GM19438 (cell line): ENCODE data around the gene ASPA.
"Not testable (repeated sequence)": the region's sequence is repeated elsewhere in the genome, so short reads cannot be mapped to it uniquely, and the experiment has no call there.

Experiments used
- ATAC-seq: cut with Tn5 transposase; IDR thresholded peaks from one replicate; pipeline ENCODE4 v1.9.1; 2021; ENCODE audit warnings: low read depth; ENCODE audit not compliant: unreplicated experiment

The ASPA gene

GRCh38 chr17:3475812-3476610 is at the start of gene ASPA:
TSS of gene ASPA (plus strand) at chr17:3475997. CDS start at chr17:3476160, 163 bp downstream.
- ATAC-seq: no peak

- not testable (repeated sequence) for ATAC-seq
Observed at GRCh38 chr17:3433215-3433614, 42.6 kb upstream of the ASPA start.

GRCh38 chr17:3433741-3434140 is 42.1 kb upstream of the ASPA start, which contains the start of gene OR1E2:
TSS of gene OR1E2 (minus strand) at chr17:3433841. CDS start at chr17:3433841, 0 bp downstream.
- ATAC-seq: no peak

- no peak for ATAC-seq
Observed at GRCh38 chr17:3438368-3438767, 37.4 kb upstream of the ASPA start.

- ATAC-seq: no peak
Observed at GRCh38 chr17:3440451-3440850, 35.3 kb upstream of the ASPA start.

DNA sequence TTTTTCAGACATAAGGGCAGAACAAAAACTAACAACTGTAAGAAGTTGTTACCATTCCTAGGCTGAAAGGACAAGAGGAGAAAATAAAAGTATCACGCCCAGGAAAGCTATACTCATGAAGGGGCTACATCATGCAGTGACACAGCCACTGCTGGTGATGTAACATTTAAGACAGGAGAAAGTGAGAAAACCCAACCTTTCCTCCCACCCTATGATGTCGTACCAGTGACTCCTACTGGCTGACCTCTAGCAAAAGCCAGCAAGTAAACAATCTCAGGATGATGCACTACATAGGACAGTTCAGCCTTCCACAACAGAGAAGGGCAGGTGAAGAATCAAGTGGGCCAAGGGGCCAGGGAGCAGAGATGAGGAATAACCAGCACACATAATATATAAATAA is 28.2 kb upstream of the ASPA start:
- no peak for ATAC-seq

DNA sequence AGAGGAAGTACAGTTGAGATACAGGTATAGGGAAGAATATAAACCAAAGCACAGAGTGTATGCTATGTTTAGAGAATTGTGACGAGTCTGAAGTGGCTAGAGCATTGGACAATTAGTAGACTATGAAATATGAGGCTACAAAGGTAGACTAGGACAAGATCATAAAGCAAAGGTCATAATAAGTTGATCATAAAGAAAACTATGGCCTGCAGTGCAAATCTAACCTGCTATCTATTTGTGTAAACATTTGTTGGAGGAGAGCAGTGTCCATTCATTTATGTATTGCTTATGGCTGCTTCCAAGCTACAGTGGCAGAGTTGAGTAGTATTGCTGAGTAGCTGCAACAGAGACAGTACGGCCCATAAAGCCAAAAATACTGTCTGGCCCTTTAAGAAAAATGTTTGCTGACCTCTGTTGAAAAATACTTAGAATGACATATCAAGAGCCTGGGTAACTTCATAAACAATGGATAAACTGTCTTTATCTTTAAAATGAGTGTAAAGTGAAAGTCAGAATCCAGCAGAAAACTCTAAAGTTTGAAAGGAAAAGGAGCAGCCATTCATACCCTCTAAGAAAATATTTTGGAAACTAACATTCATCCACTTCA is 27.6 kb upstream of the ASPA start:
- no peak for ATAC-seq

DNA sequence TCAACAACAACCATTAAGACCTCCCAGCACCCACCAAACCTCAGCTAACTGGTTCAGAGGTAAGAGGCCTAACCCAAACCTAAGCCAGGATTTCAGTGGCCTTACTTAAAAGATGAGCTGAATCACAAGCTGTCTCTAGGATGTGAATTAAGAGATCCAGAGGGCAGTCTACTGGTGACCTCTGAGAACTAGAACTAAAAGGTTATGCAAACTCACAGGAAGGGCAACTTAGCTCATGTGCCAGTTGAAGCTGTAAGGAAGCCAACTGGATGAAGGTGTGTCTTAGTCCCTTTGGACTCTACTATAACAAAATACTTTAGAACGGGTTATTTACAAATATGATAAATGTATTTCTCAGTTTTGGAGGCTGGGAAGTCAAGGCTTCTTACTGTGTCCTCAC is 9.4 kb upstream of the ASPA start:
- not testable (repeated sequence) for ATAC-seq

- no peak for ATAC-seq
Observed at GRCh38 chr17:3469529-3469928, 6.3 kb upstream of the ASPA start.

DNA sequence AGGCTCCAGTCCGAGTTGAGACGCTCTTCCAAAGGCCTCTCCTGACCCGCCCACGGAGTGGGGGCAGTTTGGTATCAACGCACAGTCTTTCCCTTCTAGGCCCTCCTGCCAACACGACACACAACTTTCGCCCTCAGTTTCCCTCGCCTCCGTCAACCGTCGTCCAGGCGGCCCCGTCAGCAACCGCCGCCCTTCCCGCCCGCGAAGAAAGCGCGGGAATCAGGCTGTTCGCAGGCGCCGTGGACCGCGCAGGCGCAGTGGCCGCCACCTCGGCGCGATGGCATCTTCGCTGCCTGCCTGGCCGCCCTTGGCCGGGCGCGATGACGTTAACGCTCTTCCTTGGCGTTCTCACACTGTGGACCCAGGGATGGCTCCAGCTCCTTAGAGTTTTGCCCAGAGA is 4.2 kb upstream of the ASPA start, which contains the start of gene SPATA22:
TSS of gene SPATA22 (minus strand) at position 221 of the 400 bp plus-strand sequence. CDS start 2,494 bp downstream, outside the sequence.
- no peak for ATAC-seq

DNA sequence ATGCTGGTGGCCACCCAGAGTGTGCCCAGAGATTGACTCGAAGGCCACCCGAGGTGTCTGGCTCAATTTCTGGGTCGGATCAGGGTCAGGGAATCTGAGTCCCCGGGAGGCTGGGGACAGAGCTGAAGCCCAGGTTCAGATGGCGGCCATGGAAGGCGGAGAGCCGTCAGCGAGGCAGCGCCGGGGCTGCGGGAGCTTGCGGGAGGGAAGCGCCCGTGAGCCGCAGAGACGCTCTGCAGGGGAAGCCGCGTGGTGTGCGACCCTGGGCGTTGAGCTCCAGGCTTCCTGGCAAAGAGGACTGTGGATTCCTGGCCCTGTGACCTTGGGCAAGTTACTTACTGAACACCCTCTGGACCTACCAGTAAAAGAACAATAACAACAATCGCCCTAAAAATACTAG is 3.7 kb upstream of the ASPA start:
- no peak for ATAC-seq

- no peak for ATAC-seq
Observed at GRCh38 chr17:3474212-3474611, 1.6 kb upstream of the ASPA start.

DNA sequence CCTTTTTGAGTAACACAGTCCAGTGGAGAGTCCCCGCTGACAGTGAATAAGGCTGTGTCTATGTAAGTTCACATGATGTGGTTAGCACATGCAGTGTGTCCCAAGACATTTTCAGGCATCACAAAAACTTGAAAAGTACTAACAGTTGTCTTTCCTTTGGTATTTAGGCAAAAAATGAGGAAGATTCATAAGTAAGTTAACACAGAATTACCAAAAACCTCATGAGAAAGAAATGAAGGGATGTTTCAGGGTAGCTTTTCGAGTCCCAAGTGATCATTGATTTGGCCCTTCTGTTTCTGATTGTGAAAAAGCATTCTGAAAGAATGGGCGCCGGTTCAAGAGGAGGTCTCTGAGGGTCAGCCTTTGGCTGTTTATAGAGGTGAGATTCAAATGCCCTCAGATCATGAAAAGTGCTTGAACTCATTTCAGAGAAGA is 529 bp upstream of the ASPA start:
- ATAC-seq: no peak

DNA sequence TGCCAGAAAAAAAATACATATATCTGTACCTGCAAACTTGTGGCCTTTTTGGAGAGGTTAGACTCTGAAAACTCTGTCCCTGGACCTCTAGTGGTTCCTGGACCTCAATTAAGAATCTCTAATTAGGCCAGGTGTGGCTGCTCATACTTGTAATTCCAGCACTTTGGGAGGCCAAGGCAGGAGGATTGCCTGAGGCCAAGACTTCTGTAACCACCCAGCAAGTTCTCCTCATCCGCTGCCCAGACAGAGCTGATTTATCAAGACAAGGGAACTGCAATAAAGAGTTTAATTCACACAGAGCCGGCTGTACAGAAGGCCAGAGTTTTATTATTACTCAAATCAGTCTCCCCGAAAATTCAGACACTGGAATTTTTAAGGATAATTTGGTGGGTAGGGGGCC is 4.2 kb downstream of the ASPA start:
- no peak for ATAC-seq

DNA sequence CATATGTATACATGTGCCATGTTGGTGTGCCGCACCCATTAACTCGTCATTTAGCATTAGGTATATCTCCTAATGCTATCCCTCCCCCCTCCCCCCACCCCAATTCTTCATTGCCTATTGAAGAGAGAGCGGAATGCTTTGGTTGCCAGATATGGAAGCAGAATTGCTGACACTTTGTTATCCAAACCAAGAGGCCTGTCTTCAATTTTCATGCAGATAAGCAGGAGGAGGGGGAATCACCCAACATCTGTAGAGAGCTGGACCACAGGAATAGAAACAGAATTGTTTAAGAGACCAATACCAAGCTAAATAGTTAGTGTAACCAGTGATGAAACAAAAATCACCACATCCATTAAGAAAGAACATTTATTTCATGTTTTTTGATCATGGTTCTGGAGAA is 7.1 kb downstream of the ASPA start:
- no peak for ATAC-seq

GRCh38 chr17:3485481-3486068 is 9.8 kb downstream of the ASPA start:
- ATAC-seq: no peak

GRCh38 chr17:3497101-3497500 is 21.3 kb downstream of the ASPA start:
- ATAC-seq: no peak

GRCh38 chr17:3501344-3501743 is 25.5 kb downstream of the ASPA start:
- ATAC-seq: no peak

GRCh38 chr17:3502466-3502865 is 26.7 kb downstream of the ASPA start:
- no peak for ATAC-seq

GRCh38 chr17:3503285-3503684 is 27.5 kb downstream of the ASPA start:
- no peak for ATAC-seq

GRCh38 chr17:3505008-3505407 is 29.2 kb downstream of the ASPA start:
- ATAC-seq: no peak

DNA sequence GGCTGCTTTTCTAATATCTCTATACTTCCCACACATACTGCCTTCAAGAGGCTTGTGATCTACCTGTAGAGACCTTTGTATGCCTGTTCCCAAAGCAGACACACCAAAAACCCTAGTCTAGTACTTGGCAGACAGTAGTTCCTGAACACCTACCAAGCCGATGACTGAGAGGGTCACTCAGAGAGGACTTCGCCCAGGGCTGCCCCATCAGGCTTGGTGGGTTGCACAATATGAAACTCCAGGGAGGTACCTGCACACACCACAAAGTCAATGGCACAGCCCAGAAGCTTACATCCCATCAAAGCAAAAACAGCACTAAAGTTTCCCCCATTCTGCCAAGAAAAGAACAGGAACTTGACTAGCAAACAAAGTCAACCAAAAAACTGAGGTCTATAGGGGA is 30.3 kb downstream of the ASPA start:
- no peak for ATAC-seq
